Measurements from ENCODE around the gene PKN1.

PKN1 gene

GRCh38 chr19:14406645-14407401 is 26.3 kb upstream of the PKN1 start:
- DNase-seq (ENCODE audit: low read depth), result no peak

GRCh38 chr19:14407605-14408484 is 25.3 kb upstream of the PKN1 start:
- no peak for DNase-seq (ENCODE audit: low read depth)

GRCh38 chr19:14408491-14409145 is 24.5 kb upstream of the PKN1 start:
- DNase-seq (ENCODE audit: low read depth), result no peak

GRCh38 chr19:14409146-14410023 is 23.7 kb upstream of the PKN1 start:
- no peak for DNase-seq (ENCODE audit: low read depth)

- no peak for DNase-seq (ENCODE audit: low read depth)
These were observed 22.7 kb upstream of the PKN1 start for GRCh38 chr19:14410091-14411051.

- no peak for DNase-seq (ENCODE audit: low read depth)
These were observed 21.8 kb upstream of the PKN1 start for GRCh38 chr19:14411161-14411937.

GRCh38 chr19:14411938-14412245 is 21.2 kb upstream of the PKN1 start:
- no peak for DNase-seq (ENCODE audit: low read depth)

- no peak for DNase-seq (ENCODE audit: low read depth)
These were observed 20.6 kb upstream of the PKN1 start for GRCh38 chr19:14412324-14412995.

GRCh38 chr19:14412996-14413692 is 20.0 kb upstream of the PKN1 start:
- DNase-seq (ENCODE audit: low read depth), result no peak

- DNase-seq (ENCODE audit: low read depth), result no peak
These were observed 19.4 kb upstream of the PKN1 start for GRCh38 chr19:14413693-14414181.

GRCh38 chr19:14414926-14415690 is 18.0 kb upstream of the PKN1 start:
- DNase-seq (ENCODE audit: low read depth), result no peak

GRCh38 chr19:14416817-14417231 is 16.3 kb upstream of the PKN1 start:
- no peak for DNase-seq (ENCODE audit: low read depth)

- peak; percentile 82 for DNase-seq (ENCODE audit: low read depth)
These were observed 14.3 kb upstream of the PKN1 start for GRCh38 chr19:14418856-14419105.

- DNase-seq (ENCODE audit: low read depth), result peak; percentile 93
These were observed 13.8 kb upstream of the PKN1 start, which contains the start of gene DDX39A for GRCh38 chr19:14419106-14419813. TSS of gene DDX39A (minus strand) at chr19:14419341. CDS start at chr19:14413220, 6,121 bp downstream.

- DNase-seq (ENCODE audit: low read depth), result no peak
These were observed 7.4 kb upstream of the PKN1 start for GRCh38 chr19:14425696-14426138.

- no peak for DNase-seq (ENCODE audit: low read depth)
These were observed 5.6 kb upstream of the PKN1 start for GRCh38 chr19:14427461-14427860.

- no peak for DNase-seq (ENCODE audit: low read depth)
These were observed 4.2 kb upstream of the PKN1 start for GRCh38 chr19:14428882-14429416.
